GM18508 (cell line): ENCODE results near the gene CTH.
"Not testable (repeated sequence)": the region's sequence is repeated elsewhere in the genome, so short reads cannot be mapped to it uniquely, and the experiment has no call there.

Experiments
- ATAC-seq: cut with Tn5 transposase; IDR thresholded peaks from one replicate; pipeline ENCODE4 v1.9.1; 2021; ENCODE audit warnings: moderate number of reproducible peaks; ENCODE audit not compliant: insufficient read depth, unreplicated experiment

CTH gene

GRCh38 chr1:70405780-70406416 is 5.2 kb upstream of the CTH start:
- ATAC-seq, result no peak

GRCh38 chr1:70409136-70409535 is 1.9 kb upstream of the CTH start:
- no peak for ATAC-seq

GRCh38 chr1:70411360-70411844 is 334 bp downstream of the CTH start:
- no peak for ATAC-seq

- ATAC-seq, result no peak
Observed at GRCh38 chr1:70415882-70416281, 4.8 kb downstream of the CTH start.

- ATAC-seq, result not testable (repeated sequence)
Observed at GRCh38 chr1:70418973-70419734, 8.1 kb downstream of the CTH start.

GRCh38 chr1:70420320-70420719 is 9.3 kb downstream of the CTH start:
- ATAC-seq, result no peak

GRCh38 chr1:70426154-70427131 is 15.4 kb downstream of the CTH start:
- ATAC-seq, result no peak

- ATAC-seq, result no peak
Observed at GRCh38 chr1:70427976-70428375, 16.9 kb downstream of the CTH start.

- no peak for ATAC-seq
Observed at GRCh38 chr1:70429219-70429618, 18.2 kb downstream of the CTH start.

GRCh38 chr1:70429757-70430156 is 18.7 kb downstream of the CTH start:
- ATAC-seq, result no peak

GRCh38 chr1:70431317-70431716 is 20.2 kb downstream of the CTH start:
- ATAC-seq, result no peak

GRCh38 chr1:70431874-70432273 is 20.8 kb downstream of the CTH start:
- ATAC-seq, result no peak

GRCh38 chr1:70434253-70434859 is 23.3 kb downstream of the CTH start:
- ATAC-seq, result no peak

GRCh38 chr1:70436622-70437251 is 25.7 kb downstream of the CTH start:
- ATAC-seq, result no peak

- no peak for ATAC-seq
Observed at GRCh38 chr1:70438529-70438928, 27.5 kb downstream of the CTH start.

- ATAC-seq, result no peak
Observed at GRCh38 chr1:70440642-70441391, 29.7 kb downstream of the CTH start.

- no peak for ATAC-seq
Observed at GRCh38 chr1:70441392-70442035, 30.4 kb downstream of the CTH start.

GRCh38 chr1:70442490-70442889 is 31.4 kb downstream of the CTH start:
- no peak for ATAC-seq

- no peak for ATAC-seq
Observed at GRCh38 chr1:70443739-70444138, 32.7 kb downstream of the CTH start.
